Bronchial epithelial cell (primary cell): ENCODE results near the gene IL17REL. TPM values are rescaled to one million over a fixed set of nuclear protein-coding genes. Genes with fewer than 3 reads are reported as not detected.

Experiments
- DNase-seq: peaks from one replicate; pipeline ENCODE4 v3.0.0-alpha.2; 2010; ENCODE audit warnings: low read depth
- FAIRE-seq: peaks from 2 replicates; lab custom pipeline; 2011; peaks lifted over from hg19 to GRCh38; lab: Jason Lieb, UNC
- H3K27me3 ChIP-seq: 2 replicates; pipeline ENCODE4 v1.5.1; 2011; ENCODE audit warnings: low read length; ENCODE audit not compliant: control insufficient read depth, insufficient read depth
- H3K36me3 ChIP-seq: 2 replicates; pipeline ENCODE4 v1.5.1; 2011; ENCODE audit warnings: low read length; ENCODE audit not compliant: control insufficient read depth, insufficient read depth
- H3K4me3 ChIP-seq: 2 replicates; pipeline ENCODE4 v1.5.1; 2011; ENCODE audit warnings: mild to moderate bottlenecking, low read depth, low read length, control low read depth
- total RNA-seq: library from RNA; depleted of rRNA; stranded (reverse); fragments of >200 nt; gene quantifications from 2 replicates; pipeline ENCODE4 v1.2.1, GENCODE V29; 2014
- TF ChIP-seq, protein P1 (sequence below): IDR thresholded peaks from 2 replicates; pipeline ENCODE4 v1.5.1; 2011; ENCODE audit warnings: mild to moderate bottlenecking, moderate library complexity, low read length, control low read depth, inconsistent platforms; ENCODE audit not compliant: insufficient read depth, severe bottlenecking

Gene IL17REL
- total RNA-seq, 1 donor from 2014 or later, result not detected

DNA sequence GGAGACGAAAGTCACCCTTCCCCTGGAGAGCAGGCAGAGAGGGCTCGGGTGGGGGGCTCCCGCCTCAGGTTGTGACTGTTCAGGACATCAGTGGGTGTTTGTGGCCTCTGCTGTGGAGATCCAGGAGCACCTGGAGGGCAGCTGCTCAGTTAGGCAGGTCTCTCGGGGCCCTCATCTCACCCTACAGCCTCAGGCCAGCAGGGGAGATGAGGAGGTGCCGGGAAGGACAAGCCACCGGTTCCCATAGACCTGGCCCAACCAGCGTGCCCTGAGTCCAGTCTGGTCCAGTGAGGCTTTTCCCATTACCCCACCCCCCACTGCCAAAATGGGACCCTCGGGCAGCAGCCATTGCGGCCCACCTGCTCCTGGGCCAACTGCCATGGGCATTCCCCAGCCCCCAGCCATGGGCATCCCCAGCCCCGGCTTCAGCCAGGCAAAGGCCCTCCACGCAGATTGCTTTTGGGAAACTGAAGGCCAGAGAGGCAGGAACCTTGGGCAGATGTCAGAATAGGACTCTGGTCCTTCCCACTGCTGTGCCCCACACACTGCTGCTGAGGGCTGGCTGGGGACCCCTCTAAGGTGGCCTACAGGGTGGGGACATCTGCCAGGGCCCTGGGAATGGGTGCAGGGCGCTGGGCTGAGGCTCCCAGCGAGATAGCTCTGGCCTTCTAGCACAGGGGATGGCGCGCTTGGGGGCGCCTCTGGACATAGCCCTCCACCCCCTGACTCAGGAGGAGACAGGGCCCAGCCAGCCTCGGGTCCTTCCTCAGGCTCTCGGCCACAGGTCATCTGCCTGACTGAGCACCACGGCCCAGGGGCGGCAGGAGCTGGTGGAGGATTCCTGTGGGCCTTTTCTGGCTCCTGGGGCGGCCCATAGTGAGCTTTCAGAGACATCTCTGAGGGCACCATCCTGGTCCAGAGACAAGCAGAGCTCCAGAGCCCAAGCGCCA lies 47.2 kb downstream of the IL17REL start:
- TF ChIP-seq, protein P1, sequence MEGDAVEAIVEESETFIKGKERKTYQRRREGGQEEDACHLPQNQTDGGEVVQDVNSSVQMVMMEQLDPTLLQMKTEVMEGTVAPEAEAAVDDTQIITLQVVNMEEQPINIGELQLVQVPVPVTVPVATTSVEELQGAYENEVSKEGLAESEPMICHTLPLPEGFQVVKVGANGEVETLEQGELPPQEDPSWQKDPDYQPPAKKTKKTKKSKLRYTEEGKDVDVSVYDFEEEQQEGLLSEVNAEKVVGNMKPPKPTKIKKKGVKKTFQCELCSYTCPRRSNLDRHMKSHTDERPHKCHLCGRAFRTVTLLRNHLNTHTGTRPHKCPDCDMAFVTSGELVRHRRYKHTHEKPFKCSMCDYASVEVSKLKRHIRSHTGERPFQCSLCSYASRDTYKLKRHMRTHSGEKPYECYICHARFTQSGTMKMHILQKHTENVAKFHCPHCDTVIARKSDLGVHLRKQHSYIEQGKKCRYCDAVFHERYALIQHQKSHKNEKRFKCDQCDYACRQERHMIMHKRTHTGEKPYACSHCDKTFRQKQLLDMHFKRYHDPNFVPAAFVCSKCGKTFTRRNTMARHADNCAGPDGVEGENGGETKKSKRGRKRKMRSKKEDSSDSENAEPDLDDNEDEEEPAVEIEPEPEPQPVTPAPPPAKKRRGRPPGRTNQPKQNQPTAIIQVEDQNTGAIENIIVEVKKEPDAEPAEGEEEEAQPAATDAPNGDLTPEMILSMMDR, result no peak
- DNase-seq (no peak), FAIRE-seq (no peak)
- Histone ChIP-seq H3K36me3 (peaks cover 20% of the 10 kb centered on the region), H3K4me3 (no peak overlapping the region), H3K27me3 (no peaks in the 10 kb centered on the region)

DNA sequence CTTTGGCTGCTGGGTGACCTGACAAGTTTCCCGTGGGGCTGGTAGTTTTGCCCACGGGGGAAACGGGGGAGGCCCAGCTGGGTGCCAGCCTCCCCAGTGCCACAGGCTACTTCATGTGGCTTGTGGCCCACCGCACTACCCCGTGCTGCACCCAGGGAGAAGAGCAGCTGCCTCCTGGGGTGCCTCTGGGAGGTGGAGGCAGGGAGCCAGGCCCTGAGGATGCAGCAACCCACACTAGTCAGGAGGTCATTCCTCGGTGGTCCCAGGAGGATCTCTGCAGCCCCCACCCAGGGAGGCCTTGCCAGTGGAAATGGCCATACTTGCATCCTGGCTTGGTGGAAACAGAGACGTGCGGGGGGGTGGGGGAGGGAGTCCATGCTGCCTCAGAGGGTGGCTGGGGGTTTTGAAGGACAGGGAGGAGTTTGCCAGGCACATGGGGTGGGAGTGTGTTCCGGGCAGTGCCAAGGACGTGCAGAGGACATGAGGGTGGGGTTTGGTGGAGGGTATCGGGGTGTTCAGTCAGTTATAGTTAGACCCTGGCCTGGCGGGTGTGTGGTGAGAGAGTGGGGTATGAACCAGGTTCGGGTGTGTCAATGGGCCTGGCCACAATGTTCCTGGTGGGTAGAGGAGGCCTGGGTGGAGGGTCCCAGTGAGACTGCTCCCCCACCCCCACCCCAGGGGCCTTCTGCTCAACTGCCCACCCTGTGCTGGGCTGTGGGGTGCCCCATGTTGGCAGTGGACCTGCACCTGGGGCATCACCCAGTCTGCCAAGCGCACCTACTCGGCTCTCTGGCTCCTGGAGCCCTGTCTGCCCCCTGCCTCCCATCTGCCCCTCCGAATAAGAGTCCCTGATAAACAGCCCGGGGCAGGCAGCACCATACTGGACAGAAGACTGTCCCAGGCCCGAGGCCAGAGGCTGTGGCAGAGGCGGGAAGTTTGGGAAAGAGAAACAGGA lies 48.2 kb downstream of the IL17REL start:
- TF ChIP-seq, protein P1, result no peak
- H3K4me3 ChIP-seq, result peak overlapping the region; percentile 98
- FAIRE-seq (no peak), DNase-seq (no peak)
- peaks cover 20% of the 10 kb centered on the region for H3K36me3 ChIP-seq
- H3K27me3 ChIP-seq, result no peaks in the 10 kb centered on the region

DNA sequence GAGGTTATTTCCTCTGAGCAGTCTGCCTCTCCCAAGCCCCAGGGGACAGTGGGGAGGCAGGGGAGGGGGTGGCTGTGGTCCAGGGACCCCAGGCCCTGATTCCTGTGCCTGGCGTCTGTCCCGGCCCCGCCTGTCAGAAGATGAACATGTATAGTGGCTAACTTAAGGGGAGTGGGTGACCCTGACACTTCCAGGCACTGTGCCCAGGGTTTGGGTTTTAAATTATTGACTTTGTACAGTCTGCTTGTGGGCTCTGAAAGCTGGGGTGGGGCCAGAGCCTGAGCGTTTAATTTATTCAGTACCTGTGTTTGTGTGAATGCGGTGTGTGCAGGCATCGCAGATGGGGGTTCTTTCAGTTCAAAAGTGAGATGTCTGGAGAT lies 48.9 kb downstream of the IL17REL start:
- FAIRE-seq (no peak), DNase-seq (no peak)
- Histone ChIP-seq H3K4me3 (peak overlapping the region; percentile 98), H3K27me3 (no peaks in the 10 kb centered on the region), H3K36me3 (peaks cover 20% of the 10 kb centered on the region)
- TF ChIP-seq, protein P1, result no peak

DNA sequence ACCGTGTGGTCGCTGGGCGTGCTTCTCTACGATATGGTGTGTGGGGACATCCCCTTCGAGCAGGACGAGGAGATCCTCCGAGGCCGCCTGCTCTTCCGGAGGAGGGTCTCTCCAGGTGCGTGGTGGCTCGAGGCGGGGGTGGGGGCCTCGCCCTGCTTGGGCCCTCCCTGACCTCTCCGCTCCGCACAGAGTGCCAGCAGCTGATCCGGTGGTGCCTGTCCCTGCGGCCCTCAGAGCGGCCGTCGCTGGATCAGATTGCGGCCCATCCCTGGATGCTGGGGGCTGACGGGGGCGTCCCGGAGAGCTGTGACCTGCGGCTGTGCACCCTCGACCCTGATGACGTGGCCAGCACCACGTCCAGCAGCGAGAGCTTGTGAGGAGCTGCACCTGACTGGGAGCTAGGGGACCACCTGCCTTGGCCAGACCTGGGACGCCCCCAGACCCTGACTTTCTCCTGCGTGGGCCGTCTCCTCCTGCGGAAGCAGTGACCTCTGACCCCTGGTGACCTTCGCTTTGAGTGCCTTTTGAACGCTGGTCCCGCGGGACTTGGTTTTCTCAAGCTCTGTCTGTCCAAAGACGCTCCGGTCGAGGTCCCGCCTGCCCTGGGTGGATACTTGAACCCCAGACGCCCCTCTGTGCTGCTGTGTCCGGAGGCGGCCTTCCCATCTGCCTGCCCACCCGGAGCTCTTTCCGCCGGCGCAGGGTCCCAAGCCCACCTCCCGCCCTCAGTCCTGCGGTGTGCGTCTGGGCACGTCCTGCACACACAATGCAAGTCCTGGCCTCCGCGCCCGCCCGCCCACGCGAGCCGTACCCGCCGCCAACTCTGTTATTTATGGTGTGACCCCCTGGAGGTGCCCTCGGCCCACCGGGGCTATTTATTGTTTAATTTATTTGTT lies 49.6 kb downstream of the IL17REL start:
- Histone ChIP-seq H3K4me3 (peak overlapping the region; percentile 98), H3K36me3 (peaks cover 20% of the 10 kb centered on the region), H3K27me3 (no peaks in the 10 kb centered on the region)
- DNase-seq, result no peak
- no peak for FAIRE-seq
- TF ChIP-seq, protein P1, result no peak
